GM21390 (cell line): Measurements from ENCODE around the gene DOK3.

Experiments
- ATAC-seq: cut with Tn5 transposase; IDR thresholded peaks from one replicate; pipeline ENCODE4 v1.9.1; 2021; ENCODE audit not compliant: unreplicated experiment

DOK3 gene

GRCh38 chr5:177484902-177485549 is 24.6 kb downstream of the DOK3 start:
- ATAC-seq, result no peak

DNA sequence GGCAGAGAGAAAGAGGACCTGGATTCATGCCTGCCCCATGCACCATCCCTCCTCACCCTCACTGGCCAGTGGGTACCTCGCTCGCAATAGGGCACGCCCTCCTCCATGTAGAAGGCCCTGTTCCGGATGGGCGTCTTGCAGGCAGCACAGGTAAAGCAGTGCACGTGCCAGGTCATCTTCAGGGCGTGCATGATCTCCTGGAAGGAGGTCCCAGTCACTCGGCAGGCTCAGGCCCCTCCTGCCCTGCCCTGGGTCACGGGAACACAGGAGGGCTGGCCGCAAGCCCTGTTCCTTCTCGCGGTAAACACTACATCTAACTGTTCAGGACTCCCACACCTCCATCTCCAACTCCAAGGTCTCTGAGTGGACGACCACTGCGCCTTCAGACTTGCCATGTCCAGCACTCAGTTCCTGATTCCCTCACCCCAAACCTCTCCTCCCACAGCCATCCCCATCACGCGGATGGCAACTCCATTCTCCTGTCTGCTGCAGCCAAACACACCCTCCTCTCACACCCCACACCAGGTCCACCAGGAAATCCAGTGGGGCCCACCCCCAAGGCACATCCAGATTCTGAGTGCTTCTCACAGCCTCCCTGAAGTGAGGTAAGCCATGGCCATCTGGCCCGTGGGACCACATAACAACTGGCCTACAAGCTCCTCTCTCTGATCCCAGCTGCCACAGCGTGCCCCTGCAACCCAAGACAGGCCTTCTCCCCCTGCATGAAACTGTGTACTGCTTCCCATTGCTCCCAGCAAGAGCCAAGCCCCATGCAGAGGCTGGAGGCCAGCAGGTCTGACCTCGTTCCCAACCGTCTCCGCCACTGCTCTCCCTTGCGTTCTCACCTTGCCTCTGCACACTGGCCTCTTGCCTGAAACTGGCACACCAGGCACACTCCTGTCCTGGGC is 25.4 kb downstream of the DOK3 start:
- no peak for ATAC-seq

- no peak for ATAC-seq
Observed at GRCh38 chr5:177483042-177483441, 26.6 kb downstream of the DOK3 start.

DNA sequence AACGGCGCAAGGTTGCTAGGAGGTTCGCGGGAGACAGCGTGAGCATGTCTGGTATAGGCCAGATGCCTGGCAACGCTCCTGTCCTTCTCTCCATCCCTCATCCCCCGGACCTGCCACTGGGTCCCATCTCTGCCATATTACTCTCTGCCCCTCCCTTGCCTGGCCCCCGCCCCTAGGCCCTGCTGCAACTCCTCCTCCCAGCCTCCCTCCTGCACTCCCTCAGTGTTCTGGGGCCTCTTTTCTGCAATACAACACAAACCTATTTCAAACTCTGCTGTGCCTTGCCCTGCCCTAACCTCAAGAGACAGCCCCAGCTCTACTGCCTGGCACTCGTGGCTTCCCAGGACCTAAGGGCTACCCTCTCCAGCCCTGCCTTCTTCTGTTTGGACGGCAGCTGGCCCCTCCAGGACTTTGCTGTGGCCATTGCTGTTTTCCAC is 27.2 kb downstream of the DOK3 start:
- no peak for ATAC-seq

- no peak for ATAC-seq
Observed at GRCh38 chr5:177479774-177480173, 29.9 kb downstream of the DOK3 start.

GRCh38 chr5:177478711-177479646 is 30.6 kb downstream of the DOK3 start:
- no peak for ATAC-seq

GRCh38 chr5:177477701-177478477 is 31.7 kb downstream of the DOK3 start:
- ATAC-seq, result no peak

DNA sequence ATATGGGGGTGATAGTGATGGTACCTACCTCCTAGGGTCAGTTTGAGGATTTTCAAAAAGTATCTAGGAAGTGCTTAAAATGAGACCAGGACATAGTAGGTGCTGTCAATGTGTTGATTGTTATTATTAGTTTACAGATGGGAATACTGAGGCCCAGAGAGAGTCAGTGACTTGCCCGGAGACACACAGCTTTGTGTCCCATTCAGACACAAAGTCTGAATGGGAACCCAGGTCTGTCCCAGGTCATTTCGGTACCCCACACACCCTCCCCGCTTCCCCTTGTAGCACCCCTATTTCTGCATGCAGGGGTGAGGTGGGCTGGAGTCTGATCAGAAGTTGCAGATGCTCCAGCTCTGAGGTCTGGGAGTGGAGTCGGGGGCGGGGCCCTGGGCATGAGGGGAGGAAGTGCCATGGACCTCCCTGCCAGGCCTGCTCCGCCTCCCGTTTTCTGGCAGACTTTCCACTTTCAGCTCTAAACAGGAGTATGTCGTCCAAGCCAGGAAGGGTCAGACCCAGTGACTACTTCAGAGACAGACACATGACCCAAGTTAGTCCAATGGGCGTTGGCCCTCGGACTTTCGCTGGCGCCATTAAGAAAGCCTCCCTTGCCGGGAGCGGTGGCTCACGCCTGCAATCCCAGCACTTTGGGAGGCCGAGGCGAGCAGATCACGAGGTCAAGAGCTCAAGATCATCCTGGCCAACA is 32.9 kb downstream of the DOK3 start:
- no peak for ATAC-seq

DNA sequence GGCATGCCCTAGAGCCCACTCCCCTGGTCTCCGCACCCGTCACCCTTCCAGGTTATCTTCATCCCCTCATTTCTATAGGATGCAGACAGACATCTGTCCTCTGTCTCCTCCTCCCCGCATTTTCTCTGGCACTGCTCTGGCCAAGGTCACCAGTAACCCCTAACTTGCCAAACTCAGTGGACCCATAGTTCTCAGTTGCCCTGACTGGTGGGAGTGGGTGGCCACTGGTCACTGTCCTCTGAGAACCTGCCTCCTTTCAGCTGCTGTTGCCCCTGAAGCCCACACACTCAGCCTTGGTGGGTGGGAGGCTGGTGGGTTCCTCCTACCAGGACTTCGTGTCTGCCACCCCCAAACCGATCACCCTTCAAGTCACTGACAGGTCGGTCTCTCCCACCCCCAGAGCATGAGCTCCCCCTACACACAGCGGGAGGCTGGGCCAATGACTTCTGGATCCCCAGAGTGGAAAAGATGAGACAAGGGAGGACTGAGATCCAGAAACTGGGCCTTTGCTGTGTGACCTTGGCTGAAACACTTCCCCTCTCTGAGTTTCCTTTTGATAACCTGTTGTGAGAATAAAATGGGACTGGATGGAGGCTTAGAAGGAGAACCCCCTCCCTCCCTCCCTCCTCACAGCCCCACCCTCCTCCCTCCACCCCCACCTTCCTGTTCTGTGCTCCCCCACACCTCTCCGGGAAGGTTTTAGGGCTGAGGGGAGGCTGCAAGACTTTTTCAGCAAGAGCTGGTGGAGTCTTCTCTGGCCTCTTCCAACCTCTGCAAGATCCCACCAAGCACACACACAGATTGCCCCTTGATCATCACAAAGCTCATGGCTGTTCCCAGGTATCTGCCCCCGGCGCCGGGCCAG is 33.8 kb downstream of the DOK3 start:
- no peak for ATAC-seq

GRCh38 chr5:177474846-177475562 is 34.6 kb downstream of the DOK3 start:
- no peak for ATAC-seq

DNA sequence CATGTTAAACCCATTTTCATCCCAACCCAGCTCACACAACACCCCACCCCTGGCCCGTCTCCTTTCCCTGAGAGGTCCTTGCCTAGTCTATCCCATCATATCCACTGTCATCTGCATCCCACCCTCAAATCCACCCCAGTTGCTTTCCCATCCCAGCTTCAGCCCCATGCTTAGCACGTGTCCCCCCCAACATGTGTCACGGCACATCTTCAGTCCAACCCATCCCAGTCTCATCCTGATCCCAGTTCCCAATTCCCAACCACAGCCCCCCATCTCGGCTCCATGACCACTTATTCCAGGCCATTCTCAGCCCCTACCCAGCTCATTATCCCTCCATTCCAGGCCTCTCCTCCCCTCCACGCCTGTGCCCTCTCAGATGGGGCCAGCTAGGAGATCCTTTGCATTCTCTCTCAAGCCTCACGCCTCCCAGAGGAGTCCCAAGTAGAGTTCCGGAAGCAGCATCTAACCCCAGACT is 35.6 kb downstream of the DOK3 start:
- no peak for ATAC-seq

GRCh38 chr5:177473443-177474001 is 36.1 kb downstream of the DOK3 start, which contains the start of gene DBN1:
TSS of gene DBN1 (minus strand) at chr5:177473634. CDS start at chr5:177473521, 113 bp downstream.
- no peak for ATAC-seq

DNA sequence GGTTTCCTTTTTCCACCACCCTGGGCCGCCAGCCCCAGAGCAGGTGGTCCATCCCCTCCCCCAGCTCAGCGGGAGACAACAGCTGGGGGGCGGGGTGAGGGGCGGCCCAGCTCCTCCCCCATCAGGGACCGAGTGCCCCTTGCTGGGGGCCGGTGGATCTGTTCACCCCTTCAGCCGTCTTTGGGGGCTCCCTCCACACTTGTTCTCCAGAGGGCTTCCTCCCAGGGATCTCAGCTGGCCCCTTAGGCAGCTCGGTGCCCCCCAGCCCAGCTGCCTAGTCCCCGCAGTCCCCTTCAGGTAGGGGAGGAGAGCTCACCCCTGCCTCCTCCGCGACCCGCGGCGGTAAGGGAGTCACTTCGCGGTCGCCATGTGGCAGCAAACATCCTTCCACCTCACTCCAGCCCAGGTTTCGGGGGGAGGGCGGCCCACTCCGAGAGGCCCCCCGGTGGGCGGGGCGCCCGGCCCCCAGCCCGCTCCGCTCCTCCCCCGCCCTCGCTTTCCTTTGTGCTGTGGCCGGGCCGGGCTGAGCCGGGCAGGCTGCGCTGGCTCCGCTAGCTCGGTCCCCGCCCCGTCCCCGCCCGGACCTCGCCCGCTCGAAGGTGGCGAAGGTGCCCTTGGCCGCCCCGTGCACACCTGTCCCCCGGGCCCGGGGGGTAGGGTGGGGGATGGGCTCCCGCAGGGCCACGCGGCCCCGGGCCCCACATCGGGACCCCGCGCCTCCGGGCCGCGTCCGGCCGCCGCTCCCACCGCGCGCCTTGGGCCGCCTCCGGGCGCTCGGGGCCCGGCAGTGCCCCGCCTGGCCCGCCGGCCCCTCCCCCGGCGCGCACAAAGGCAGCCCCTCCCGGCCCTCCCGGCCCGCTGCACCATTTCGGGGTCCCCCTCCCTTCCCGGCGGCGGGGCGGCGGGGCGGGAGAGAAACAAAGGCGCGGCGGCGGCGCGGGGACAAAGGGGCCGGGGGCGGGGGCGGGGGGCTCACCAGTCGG is 36.9 kb downstream of the DOK3 start:
- ATAC-seq, result no peak

DNA sequence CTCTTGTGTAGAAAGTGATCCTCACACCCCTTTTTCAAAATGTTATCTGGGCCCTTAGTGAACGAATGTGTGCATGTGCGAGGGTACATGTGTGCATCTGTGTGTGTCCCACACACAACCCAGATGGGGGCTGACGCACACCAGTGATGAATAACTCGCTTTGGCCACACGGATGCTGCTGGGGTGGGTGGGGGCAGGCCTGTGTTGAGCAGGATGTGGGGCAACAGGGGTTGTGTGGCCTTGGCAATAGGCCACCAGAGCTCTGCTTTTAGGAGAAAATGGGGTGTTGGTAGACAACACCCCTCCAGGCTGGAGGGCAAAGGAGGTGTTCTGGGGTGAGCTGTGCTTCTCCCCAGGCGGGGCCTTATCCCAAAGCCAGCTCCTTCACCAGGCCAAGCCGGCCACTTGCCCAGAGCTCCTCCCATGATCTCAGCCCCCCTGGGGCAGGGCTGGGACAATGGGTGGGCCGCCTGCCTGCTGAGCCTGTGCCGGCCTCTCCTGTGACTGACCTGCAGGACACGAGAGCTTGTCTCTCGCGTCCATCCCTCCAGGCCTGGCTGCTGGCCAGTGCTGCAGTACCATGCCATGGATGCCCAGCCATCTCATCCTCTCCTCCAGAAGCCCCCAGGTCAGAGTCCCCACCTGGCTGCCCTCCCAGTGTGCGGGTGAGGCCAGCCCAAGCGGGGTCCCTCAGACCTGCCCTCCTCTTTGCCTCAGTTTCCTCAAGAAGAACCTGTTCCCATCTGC is 37.8 kb downstream of the DOK3 start:
- no peak for ATAC-seq

GRCh38 chr5:177470759-177471536 is 38.7 kb downstream of the DOK3 start:
- ATAC-seq, result no peak
